SK-N-SH treated with all-trans-retinoic acid at 6 μM for 48 hours (cell line): Measurements from ENCODE around the gene FAM170A.

Source experiments
- ATAC-seq: fragments of 200-7000 bp; cut with Tn5 transposase; 3 replicates; pipeline ENCODE4 v1.9.1; 2020; ENCODE audit warnings: mild to moderate bottlenecking, moderate library complexity
- ARNTL ChIP-seq: fragments of 450-650 bp; formaldehyde crosslinking; IDR thresholded peaks from 2 replicates; pipeline ENCODE4 v1.5.0; 2020; ENCODE audit warnings: low read depth, mild to moderate bottlenecking, moderate library complexity, borderline replicate concordance
- BACH2 ChIP-seq: fragments of 250-450 bp; sonication (Bioruptor Pico); IDR thresholded peaks from 2 replicates; pipeline ENCODE4 v1.9.0; 2021; ENCODE audit warnings: mild to moderate bottlenecking, borderline replicate concordance
- CREB5 ChIP-seq: fragments of 250-450 bp; sonication (Bioruptor Pico); IDR thresholded peaks from 2 replicates; pipeline ENCODE4 v1.5.1; 2020; ENCODE audit warnings: low read depth, mild to moderate bottlenecking, moderate library complexity
- CSDC2 ChIP-seq: fragments of 250-450 bp; sonication (Bioruptor Pico); IDR thresholded peaks from 2 replicates; pipeline ENCODE4 v1.5.0; 2020; ENCODE audit warnings: mild to moderate bottlenecking, moderate library complexity
- CSRNP3 ChIP-seq: fragments of 250-450 bp; sonication (Bioruptor Pico); IDR thresholded peaks from 2 replicates; pipeline ENCODE4 v1.5.1; 2021; ENCODE audit warnings: mild to moderate bottlenecking, moderate library complexity
- ESRRG ChIP-seq: fragments of 250-450 bp; sonication (Bioruptor Pico); IDR thresholded peaks from 2 replicates; pipeline ENCODE4 v1.6.1; 2021; ENCODE audit warnings: mild to moderate bottlenecking
- GLIS3 ChIP-seq: fragments of 250-450 bp; sonication (Bioruptor Pico); IDR thresholded peaks from 2 replicates; pipeline ENCODE4 v1.5.0; 2020; ENCODE audit warnings: mild to moderate bottlenecking, moderate library complexity
- OSR1 ChIP-seq: fragments of 250-450 bp; sonication (Bioruptor Pico); IDR thresholded peaks from 2 replicates; pipeline ENCODE4 v1.8.0; 2022; ENCODE audit warnings: moderate library complexity, mild to moderate bottlenecking, inconsistent platforms
- PATZ1 ChIP-seq: fragments of 250-450 bp; sonication (Bioruptor Pico); IDR thresholded peaks from 2 replicates; pipeline ENCODE4 v1.8.0; 2020; ENCODE audit warnings: mild to moderate bottlenecking, moderate library complexity, borderline replicate concordance
- POU6F1 ChIP-seq: fragments of 250-450 bp; sonication (Bioruptor Pico); IDR thresholded peaks from 2 replicates; pipeline ENCODE4 v1.8.0; 2021; ENCODE audit warnings: low read depth, mild to moderate bottlenecking, moderate library complexity, borderline replicate concordance
- PPARA ChIP-seq: fragments of 250-450 bp; sonication (Bioruptor Pico); IDR thresholded peaks from 2 replicates; pipeline ENCODE4 v1.5.0; 2020; ENCODE audit warnings: mild to moderate bottlenecking, borderline replicate concordance
- RARB ChIP-seq: fragments of 250-450 bp; sonication (Bioruptor Pico); IDR thresholded peaks from 2 replicates; pipeline ENCODE4 v1.8.0; 2021; ENCODE audit warnings: mild to moderate bottlenecking, moderate library complexity
- SNAI2 ChIP-seq: fragments of 250-450 bp; sonication (Bioruptor Pico); IDR thresholded peaks from 2 replicates; pipeline ENCODE4 v1.5.0; 2020; ENCODE audit warnings: mild to moderate bottlenecking, moderate library complexity
- TCF4 ChIP-seq: fragments of 250-450 bp; sonication (Bioruptor Pico); IDR thresholded peaks from 2 replicates; pipeline ENCODE4 v1.8.0; 2021; ENCODE audit warnings: mild to moderate bottlenecking, moderate library complexity, borderline replicate concordance
- TOX ChIP-seq: fragments of 250-450 bp; sonication (Bioruptor Pico); IDR thresholded peaks from 2 replicates; pipeline ENCODE4 v1.8.0; 2021; ENCODE audit warnings: mild to moderate bottlenecking, moderate library complexity, borderline replicate concordance
- ZFP3 ChIP-seq: fragments of 250-450 bp; sonication (Bioruptor Pico); IDR thresholded peaks from 2 replicates; pipeline ENCODE4 v1.5.0; 2020; ENCODE audit warnings: mild to moderate bottlenecking, moderate library complexity
- ZFP30 ChIP-seq: fragments of 450-650 bp; formaldehyde crosslinking; IDR thresholded peaks from 2 replicates; pipeline ENCODE4 v1.5.0; 2022; ENCODE audit warnings: mild to moderate bottlenecking, moderate library complexity
- ZNF565 ChIP-seq: fragments of 450-650 bp; formaldehyde crosslinking; conservative IDR thresholded peaks from 2 replicates; pipeline ENCODE4 v1.5.0; 2020; ENCODE audit warnings: low read depth, mild to moderate bottlenecking, moderate library complexity
- ZNF8 ChIP-seq: fragments of 450-650 bp; formaldehyde crosslinking; IDR thresholded peaks from 2 replicates; pipeline ENCODE4 v1.5.0; 2020; ENCODE audit warnings: mild to moderate bottlenecking, moderate library complexity

The FAM170A gene

GRCh38 chr5:119630752-119631440 is 1.5 kb downstream of the FAM170A start:
- ATAC-seq = no peak

DNA sequence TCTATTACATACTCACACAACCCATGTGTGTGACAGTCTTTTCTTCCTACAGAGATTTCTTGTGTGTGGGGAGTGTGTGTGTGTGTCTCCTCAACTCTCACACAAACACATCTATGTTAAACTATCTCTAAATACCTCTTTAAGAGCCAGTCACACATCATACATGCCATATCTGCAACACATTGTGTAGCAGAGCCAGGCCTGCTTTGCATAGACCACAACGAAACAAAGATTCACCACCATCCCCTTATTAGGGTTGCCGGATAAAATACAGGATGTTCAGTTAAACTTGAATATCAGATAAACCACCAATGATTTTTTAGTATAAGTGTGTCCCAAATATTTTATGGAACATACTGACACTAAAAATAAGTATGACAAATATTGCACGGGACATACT is 2.3 kb downstream of the FAM170A start:
- TF ChIP-seq TCF4 (CRISPR knock-in tag) (no peak), TOX (CRISPR knock-in tag) (no peak), ZNF565 (CRISPR knock-in tag) (no peak), ZNF8 (CRISPR knock-in tag) (no peak), PATZ1 (CRISPR knock-in tag) (no peak), GLIS3 (no peak), PPARA (CRISPR knock-in tag) (no peak), CSDC2 (CRISPR knock-in tag) (no peak), CSRNP3 (no peak), ZFP30 (CRISPR knock-in tag) (no peak)
- ATAC-seq = no peak

More at GRCh38 chr5:119630752-119631440, 1.5 kb downstream of the FAM170A start:
- TF ChIP-seq ARNTL (CRISPR knock-in tag) = no peak
- no peak for TF ChIP-seq BACH2 (CRISPR knock-in tag)
- TF ChIP-seq CSRNP3 = no peak
- TF ChIP-seq, all 23 proteins: peak for 0

GRCh38 chr5:119651486-119651885 is 22.1 kb downstream of the FAM170A start:
- TF ChIP-seq TCF4 (CRISPR knock-in tag) = no peak
- no peak for TF ChIP-seq ZNF8 (CRISPR knock-in tag)
- no peak for TF ChIP-seq PATZ1 (CRISPR knock-in tag)
- no peak for TF ChIP-seq OSR1 (CRISPR knock-in tag)
- no peak for TF ChIP-seq ESRRG
- TF ChIP-seq ZFP30 (CRISPR knock-in tag) = no peak
- TF ChIP-seq SNAI2 = no peak
- no peak for TF ChIP-seq GLIS3
- TF ChIP-seq ZFP3 (CRISPR knock-in tag) = no peak
- no peak for TF ChIP-seq POU6F1 (CRISPR knock-in tag)
- no peak for TF ChIP-seq BACH2 (CRISPR knock-in tag)
- no peak for TF ChIP-seq ZNF565 (CRISPR knock-in tag)
- TF ChIP-seq RARB = no peak
- no peak for TF ChIP-seq CSRNP3
- no peak for TF ChIP-seq CSDC2 (CRISPR knock-in tag)
- TF ChIP-seq ARNTL (CRISPR knock-in tag) = no peak
- TF ChIP-seq CREB5 (CRISPR knock-in tag) = no peak
- TF ChIP-seq PPARA (CRISPR knock-in tag) = no peak
- no peak for ATAC-seq
